MM.1S (cell line): ENCODE results near the gene CDC42EP5.

Source experiments
- CTCF ChIP-seq: fragments of 300-600 bp; sonication (generic); IDR thresholded peaks from 2 replicates; pipeline ENCODE4 v1.5.1; 2016; ENCODE audit warnings: antibody characterized with exemption, low read length, mixed read lengths
- EZH2 ChIP-seq: fragments of 300-600 bp; sonication (generic); optimal IDR thresholded peaks from 2 replicates; pipeline ENCODE3; 2017; ENCODE audit warnings: low read depth, mild to moderate bottlenecking, antibody characterized with exemption, low read length, mixed read lengths

- TF ChIP-seq CTCF (no peak), EZH2 (no peak)
Measured at GRCh38 chr19:54485851-54486250, 12.8 kb upstream of the CDC42EP5 start.
